IPS-NIHi7 (cell line): ENCODE data around the gene HPCAL4.

ENCODE experiments used
- DNase-seq: peaks from one replicate; pipeline ENCODE4 v3.0.0; 2012; ENCODE audit warnings: mixed read lengths; ENCODE audit errors: extremely low spot score

The HPCAL4 gene

GRCh38 chr1:39701049-39701439, 9.8 kb upstream of the HPCAL4 start:
- DNase-seq, result no peak

DNA sequence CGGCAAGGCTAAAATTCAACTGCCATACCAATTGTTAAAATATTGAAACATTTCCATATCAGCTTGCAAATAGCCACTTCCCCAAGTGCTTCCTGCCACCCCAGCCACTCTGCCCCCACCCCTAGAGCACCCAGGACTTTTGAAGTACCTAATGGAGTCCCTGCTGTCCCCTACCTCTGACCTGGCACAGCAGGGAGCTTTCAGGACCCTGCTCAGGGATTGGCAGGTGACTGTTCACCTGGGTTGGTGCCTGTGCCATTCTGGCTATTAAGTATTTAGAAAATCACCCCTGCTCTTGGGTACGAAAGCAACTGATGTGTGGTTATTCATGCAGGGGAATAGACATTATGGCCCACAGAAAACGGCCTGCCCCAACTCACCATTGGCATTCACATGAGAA, 9.1 kb upstream of the HPCAL4 start:
- no peak for DNase-seq

GRCh38 chr1:39699419-39699818, 8.2 kb upstream of the HPCAL4 start:
- DNase-seq, result no peak

GRCh38 chr1:39698568-39698967, 7.3 kb upstream of the HPCAL4 start:
- DNase-seq, result no peak

DNA sequence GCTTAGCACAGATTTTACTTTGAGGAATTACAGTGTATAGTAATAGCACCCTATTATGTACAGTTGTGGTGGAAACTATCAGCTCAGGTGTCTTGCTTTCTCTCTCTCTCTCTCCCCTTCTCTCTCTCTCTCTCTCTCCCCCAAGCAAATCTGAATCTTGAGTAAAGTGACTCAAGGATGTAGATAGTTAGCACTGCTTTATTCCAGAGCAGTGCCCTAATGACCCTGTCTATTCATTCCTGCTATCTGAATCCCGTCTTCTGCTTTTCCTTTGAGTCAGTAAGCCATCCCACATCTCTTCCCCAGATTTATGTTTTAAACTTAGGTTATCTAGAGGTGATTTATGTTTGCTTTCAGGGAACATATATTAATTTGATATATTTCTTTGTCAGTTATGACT, 5.2 kb upstream of the HPCAL4 start:
- DNase-seq, result no peak

DNA sequence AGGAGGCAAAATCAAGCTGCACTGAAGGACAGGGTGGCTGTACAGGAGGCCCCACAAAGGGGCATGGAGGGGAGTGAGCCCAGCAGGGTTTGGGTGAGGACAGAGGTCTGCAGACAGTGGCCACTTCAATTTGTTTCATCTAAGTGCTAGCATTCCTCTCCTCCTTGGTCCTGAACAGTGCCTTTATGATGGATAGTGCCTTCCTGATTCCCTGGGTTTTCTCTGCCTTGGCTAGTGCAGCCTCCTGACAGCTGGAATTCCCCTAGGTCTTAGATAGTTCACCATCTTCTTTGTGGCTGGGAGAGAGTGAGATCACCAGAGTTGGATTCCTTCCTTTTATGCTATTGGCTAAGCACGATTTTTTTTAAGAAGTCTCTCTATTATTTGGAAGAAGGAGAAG, 3.8 kb upstream of the HPCAL4 start:
- DNase-seq, result no peak

DNA sequence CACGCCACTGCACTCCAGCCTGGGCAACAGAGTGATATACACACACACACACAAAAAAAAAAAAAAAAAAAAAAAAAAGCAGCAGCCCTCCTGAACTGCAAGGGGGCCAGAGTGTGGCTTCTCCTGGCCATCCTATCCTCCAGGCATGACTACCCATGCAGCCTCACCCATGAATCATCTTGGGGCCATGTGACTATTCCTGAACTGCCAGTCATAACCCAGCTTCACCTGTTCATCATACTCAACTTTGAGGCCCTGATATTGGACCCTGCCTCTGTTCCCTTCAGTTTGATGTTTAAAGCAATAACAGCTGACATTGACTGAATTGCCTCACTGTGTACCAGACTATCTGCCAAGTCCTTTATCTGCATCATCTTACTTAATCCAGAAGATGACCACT, 2.8 kb upstream of the HPCAL4 start:
- no peak for DNase-seq

DNA sequence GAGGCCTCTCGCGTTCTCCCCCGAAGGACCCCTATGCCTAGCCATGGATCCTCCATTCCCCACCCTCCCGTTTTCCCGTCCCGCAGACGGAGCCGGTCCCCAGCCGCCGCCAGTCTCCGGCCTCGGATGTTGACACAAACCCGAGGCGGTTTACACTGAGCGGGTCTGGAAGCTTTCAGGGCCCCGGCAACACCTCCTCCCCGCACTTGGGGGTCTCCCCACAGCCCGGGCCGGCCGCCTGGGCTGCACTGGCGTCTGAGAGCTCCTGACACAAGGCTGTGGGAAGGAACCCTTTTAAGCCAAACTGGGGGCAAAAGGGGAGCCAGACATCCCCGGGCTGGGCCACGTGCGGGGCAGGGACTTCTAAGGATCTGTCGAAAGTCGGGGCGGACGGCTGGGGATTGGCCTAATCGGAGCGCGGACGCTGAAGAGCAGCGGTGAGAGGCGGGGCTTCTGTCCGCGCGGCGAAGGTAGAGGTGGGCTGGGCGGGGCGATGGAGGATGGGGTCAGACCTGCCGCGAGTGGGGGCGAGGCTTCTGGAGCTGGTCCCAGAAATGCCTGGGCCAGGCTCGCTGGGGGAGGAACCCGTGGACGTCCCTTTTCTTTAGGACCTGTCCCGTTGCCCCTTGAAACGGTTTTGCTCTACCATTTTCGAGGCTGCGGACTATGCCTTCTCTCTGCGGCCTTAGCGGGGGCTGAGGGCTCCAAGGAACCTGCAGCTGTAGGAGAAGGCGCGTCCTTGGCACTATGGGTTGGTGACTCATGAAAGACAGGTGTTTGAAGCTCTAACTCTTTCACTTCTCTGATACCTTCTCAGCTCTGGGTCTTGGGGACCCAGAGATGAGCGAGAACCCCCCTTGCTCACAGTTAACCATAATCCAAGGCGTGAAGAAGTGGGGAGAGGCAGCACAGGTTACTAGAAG, 1.2 kb upstream of the HPCAL4 start:
- DNase-seq, result peak; percentile 28

- no peak for DNase-seq
Observed at GRCh38 chr1:39690794-39691382, 345 bp downstream of the HPCAL4 start.

- no peak for DNase-seq
Observed at GRCh38 chr1:39690225-39690624, 1.0 kb downstream of the HPCAL4 start.

GRCh38 chr1:39689635-39690034, 1.6 kb downstream of the HPCAL4 start:
- DNase-seq, result no peak

DNA sequence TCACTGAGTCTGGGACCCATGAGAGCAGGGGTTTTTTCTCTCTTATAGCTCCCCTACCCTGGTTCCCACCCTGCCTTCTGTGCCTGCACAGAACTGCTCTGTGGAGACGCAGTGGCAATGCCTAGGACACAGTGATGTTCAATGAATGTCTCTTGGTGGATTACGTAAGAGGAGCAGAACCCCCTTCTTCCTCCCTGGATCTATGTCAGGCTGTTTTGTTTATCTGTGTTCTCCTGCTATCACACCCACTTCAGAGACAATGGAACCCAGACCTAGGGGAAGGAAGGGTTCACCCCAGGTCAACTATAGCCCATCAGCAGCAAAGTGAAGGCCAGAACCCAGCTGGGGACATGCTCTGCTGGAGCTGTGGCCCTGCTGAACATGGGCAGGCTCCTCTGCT, 2.0 kb downstream of the HPCAL4 start:
- DNase-seq, result no peak

- DNase-seq, result no peak
Observed at GRCh38 chr1:39688706-39689105, 2.5 kb downstream of the HPCAL4 start.

DNA sequence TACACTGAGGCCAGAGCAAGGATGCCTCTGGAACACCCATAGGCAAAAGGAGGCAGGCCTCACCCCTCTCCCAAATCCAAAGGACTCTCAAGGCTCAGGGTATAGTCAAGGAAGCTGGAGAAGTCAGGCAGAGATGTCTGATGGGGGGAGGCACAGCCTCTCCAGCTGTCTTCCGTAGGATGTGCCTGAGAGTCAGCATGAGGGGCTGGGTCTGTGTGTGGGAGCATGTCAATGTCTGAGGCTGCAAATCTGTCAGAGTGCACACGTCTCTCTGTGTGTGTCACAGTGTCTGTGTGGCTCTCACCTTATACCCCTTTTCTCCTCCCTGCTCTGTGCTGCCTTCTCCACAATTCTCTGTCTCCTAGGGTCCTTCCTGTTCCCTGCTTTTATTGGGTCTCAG, 4.0 kb downstream of the HPCAL4 start:
- no peak for DNase-seq

- DNase-seq, result no peak
Observed at GRCh38 chr1:39685071-39685470, 6.2 kb downstream of the HPCAL4 start.

DNA sequence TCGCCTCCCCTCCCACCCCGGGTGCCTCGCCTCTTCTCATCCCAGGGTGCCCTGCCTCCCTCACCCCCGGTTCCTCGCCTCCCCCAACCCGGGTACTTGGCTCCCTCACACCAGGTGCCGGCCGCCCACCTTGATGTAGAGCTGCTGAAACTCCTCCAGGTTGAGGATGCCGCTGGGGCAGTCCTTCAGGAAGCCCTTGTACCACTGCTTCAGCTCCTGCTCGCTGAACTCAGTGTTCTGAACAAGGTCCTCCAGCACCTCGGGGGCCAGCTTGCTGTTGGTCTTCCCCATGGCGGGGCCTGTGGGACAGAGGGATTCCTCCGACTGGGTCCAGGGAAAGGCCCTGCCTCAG, 6.9 kb downstream of the HPCAL4 start:
- no peak for DNase-seq

GRCh38 chr1:39683591-39684312, 7.5 kb downstream of the HPCAL4 start:
- no peak for DNase-seq

DNA sequence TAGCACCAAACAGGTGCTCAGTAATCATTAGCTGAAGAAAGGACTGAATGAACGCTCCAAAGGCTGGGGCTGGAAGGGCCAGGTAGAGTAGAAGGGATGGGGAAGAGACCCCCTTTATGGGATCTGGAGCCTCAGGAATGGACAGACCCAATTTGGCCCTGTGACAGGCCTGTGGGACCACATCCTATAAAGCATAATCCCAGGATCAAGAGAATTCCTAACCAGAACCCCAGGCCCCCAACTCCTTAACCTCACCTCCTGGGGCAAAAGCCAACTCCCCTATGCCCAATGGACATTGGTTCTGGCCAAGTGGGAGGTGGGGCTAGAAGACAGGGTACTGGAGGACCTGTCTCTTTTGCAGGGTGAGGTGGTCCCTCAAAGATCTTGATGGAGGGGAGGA, 9.2 kb downstream of the HPCAL4 start:
- no peak for DNase-seq

- no peak for DNase-seq
Observed at GRCh38 chr1:39681294-39681693, 9.9 kb downstream of the HPCAL4 start.

- no peak for DNase-seq
Observed at GRCh38 chr1:39680751-39681150, 10.5 kb downstream of the HPCAL4 start.

DNA sequence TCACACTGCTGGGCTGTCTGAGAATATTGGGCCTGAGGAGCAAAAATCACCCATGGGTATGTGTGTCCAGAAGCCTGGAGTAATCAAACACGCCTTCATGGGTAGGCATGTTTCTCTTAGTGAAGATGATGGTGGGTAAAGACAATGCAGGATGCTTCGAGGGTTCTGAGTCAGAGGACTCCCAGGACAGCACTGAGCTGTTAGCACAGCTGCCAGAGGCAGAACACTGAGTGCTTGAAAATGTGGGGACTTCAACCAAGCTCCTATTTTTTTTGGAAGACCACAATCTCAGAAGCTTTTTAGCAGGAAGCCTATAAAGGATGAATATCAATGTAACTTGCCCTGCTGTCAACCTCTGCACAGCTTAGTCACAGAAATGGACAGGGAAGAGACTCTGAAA, 11.4 kb downstream of the HPCAL4 start:
- DNase-seq, result no peak

- DNase-seq, result no peak
Observed at GRCh38 chr1:39678889-39679288, 12.3 kb downstream of the HPCAL4 start.

GRCh38 chr1:39677645-39678044, 13.6 kb downstream of the HPCAL4 start:
- DNase-seq, result no peak
